Loucy (cell line): ENCODE results near the gene UBE2G1.

Experiments
- H2AFZ ChIP-seq: fragments of 200-600 bp; sonication (generic); 2 replicates; pipeline ENCODE4 v1.6.0; 2016; ENCODE audit warnings: antibody characterized with exemption, mild to moderate bottlenecking, low read length, moderate library complexity
- H3F3A ChIP-seq: fragments of 200-600 bp; 2 replicates; pipeline ENCODE4 v1.6.0; 2016; ENCODE audit warnings: antibody characterized with exemption, low read depth, mild to moderate bottlenecking
- H3K27me3 ChIP-seq: fragments of 200-600 bp; sonication (generic); 2 replicates; pipeline ENCODE4 v1.6.1; 2014; ENCODE audit warnings: low read length, mild to moderate bottlenecking; ENCODE audit not compliant: insufficient read depth, poor library complexity, severe bottlenecking
- H3K36me3 ChIP-seq: fragments of 200-600 bp; sonication (generic); 2 replicates; pipeline ENCODE4 v1.6.1; 2016; ENCODE audit warnings: low read length; ENCODE audit not compliant: insufficient read depth
- H3K4me1 ChIP-seq: fragments of 200-600 bp; sonication (generic); 2 replicates; pipeline ENCODE4 v1.5.1; 2014; ENCODE audit warnings: low read length, mild to moderate bottlenecking; ENCODE audit not compliant: insufficient read depth, poor library complexity, severe bottlenecking
- H3K4me2 ChIP-seq: fragments of 200-600 bp; sonication (generic); 2 replicates; pipeline ENCODE4 v1.6.0; 2014; ENCODE audit warnings: antibody characterized with exemption, low read length, low read depth, mild to moderate bottlenecking; ENCODE audit not compliant: poor library complexity, severe bottlenecking
- H3K4me3 ChIP-seq: fragments of 200-600 bp; sonication (generic); 2 replicates; pipeline ENCODE4 v1.5.1; 2014; ENCODE audit warnings: low read length, mild to moderate bottlenecking, mixed read lengths; ENCODE audit not compliant: poor library complexity, severe bottlenecking
- H3K79me2 ChIP-seq: fragments of 200-600 bp; sonication (generic); 2 replicates; pipeline ENCODE4 v1.6.1; 2014; ENCODE audit warnings: low read length; ENCODE audit not compliant: insufficient read depth
- H3K9ac ChIP-seq: fragments of 200-600 bp; sonication (generic); 2 replicates; pipeline ENCODE4 v1.6.0; 2014; ENCODE audit warnings: mild to moderate bottlenecking, low read depth, low read length, moderate library complexity; ENCODE audit not compliant: poor library complexity, severe bottlenecking
- H3K9me2 ChIP-seq: fragments of 200-600 bp; sonication (generic); replicated peaks from 2 replicates; pipeline ENCODE4 v1.6.1; 2016; ENCODE audit warnings: low read depth, low read length, mixed read lengths
- H3K9me3 ChIP-seq: fragments of 200-600 bp; sonication (generic); 2 replicates; pipeline ENCODE4 v1.6.1; 2014; ENCODE audit warnings: mild to moderate bottlenecking, antibody characterized with exemption, low read length, low read depth; ENCODE audit not compliant: insufficient read depth
- H4K20me1 ChIP-seq: fragments of 200-600 bp; sonication (generic); 2 replicates; pipeline ENCODE4 v1.6.0; 2014; ENCODE audit warnings: antibody characterized with exemption, low read length, mild to moderate bottlenecking; ENCODE audit not compliant: insufficient read depth, poor library complexity, severe bottlenecking
- EZH2phosphoT487 ChIP-seq: fragments of 200-600 bp; IDR thresholded peaks from 2 replicates; pipeline ENCODE4 v1.6.1; 2018; ENCODE audit warnings: antibody characterized with exemption, mild to moderate bottlenecking, moderate library complexity, borderline replicate concordance
- TF ChIP-seq, protein P1 (sequence below): fragments of 200-600 bp; sonication (generic); conservative IDR thresholded peaks from 2 replicates; pipeline ENCODE4 v1.5.1; 2014; ENCODE audit warnings: mild to moderate bottlenecking, antibody characterized with exemption, low read length

Gene UBE2G1

DNA sequence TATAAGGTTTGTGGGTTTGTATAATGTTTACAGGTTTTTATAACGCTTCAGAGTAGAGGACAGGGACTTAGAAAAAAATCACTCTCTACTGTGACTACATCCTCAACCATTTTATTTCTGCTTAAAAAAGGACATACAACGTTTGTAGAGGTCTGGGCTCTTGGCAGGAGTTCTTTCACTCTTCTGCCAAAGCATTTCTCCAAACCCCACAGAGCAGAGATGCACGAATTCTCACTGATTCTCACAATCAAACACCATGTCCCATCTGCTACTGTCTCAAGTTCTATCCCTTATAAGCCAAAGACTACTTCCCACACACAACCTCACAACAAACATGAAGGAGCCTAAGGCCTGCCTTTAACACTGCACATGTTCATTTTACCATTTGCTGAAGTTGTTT is 95.7 kb downstream of the UBE2G1 start:
- Histone ChIP-seq H3K4me1 (no peaks in the 10 kb centered on the region), H2AFZ (no peak overlapping the region), H4K20me1 (peaks cover under 1% of the 10 kb centered on the region), H3K27me3 (no peaks in the 10 kb centered on the region), H3K4me2 (no peak overlapping the region), H3K4me3 (no peak overlapping the region), H3K9ac (no peak overlapping the region), H3F3A (peaks cover 5% of the 10 kb centered on the region; the same call in 1 of the 2 replicates), H3K9me2 (no peaks in the 10 kb centered on the region), H3K36me3 (peaks cover 60% of the 10 kb centered on the region; the same call in 1 of the 2 replicates), H3K79me2 (peaks cover 3% of the 10 kb centered on the region; the same call in 1 of the 2 replicates), H3K9me3 (no peaks in the 10 kb centered on the region)
- no peak for TF ChIP-seq EZH2phosphoT487
- TF ChIP-seq, protein P1, sequence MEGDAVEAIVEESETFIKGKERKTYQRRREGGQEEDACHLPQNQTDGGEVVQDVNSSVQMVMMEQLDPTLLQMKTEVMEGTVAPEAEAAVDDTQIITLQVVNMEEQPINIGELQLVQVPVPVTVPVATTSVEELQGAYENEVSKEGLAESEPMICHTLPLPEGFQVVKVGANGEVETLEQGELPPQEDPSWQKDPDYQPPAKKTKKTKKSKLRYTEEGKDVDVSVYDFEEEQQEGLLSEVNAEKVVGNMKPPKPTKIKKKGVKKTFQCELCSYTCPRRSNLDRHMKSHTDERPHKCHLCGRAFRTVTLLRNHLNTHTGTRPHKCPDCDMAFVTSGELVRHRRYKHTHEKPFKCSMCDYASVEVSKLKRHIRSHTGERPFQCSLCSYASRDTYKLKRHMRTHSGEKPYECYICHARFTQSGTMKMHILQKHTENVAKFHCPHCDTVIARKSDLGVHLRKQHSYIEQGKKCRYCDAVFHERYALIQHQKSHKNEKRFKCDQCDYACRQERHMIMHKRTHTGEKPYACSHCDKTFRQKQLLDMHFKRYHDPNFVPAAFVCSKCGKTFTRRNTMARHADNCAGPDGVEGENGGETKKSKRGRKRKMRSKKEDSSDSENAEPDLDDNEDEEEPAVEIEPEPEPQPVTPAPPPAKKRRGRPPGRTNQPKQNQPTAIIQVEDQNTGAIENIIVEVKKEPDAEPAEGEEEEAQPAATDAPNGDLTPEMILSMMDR: no peak

GRCh38 chr17:4269915-4270314 is 96.6 kb downstream of the UBE2G1 start:
- H3K4me2 ChIP-seq: no peak overlapping the region
- H3F3A ChIP-seq: peaks cover 5% of the 10 kb centered on the region; the same call in 1 of the 2 replicates
- H3K4me1 ChIP-seq: no peaks in the 10 kb centered on the region
- H4K20me1 ChIP-seq: no peaks in the 10 kb centered on the region
- no peaks in the 10 kb centered on the region; the same call in 1 of the 2 replicates for H3K79me2 ChIP-seq
- peaks cover 57% of the 10 kb centered on the region; the same call in 1 of the 2 replicates for H3K36me3 ChIP-seq
- no peak overlapping the region for H3K9ac ChIP-seq
- no peaks in the 10 kb centered on the region for H3K27me3 ChIP-seq
- H3K9me3 ChIP-seq: no peaks in the 10 kb centered on the region
- H3K4me3 ChIP-seq: no peak overlapping the region
- H3K9me2 ChIP-seq: no peaks in the 10 kb centered on the region
- H2AFZ ChIP-seq: no peak overlapping the region
- TF ChIP-seq, protein P1: no peak
- TF ChIP-seq EZH2phosphoT487: no peak

GRCh38 chr17:4267402-4267801 is 99.1 kb downstream of the UBE2G1 start:
- no peak overlapping the region for H2AFZ ChIP-seq
- H3K4me2 ChIP-seq: no peak overlapping the region
- H3K9ac ChIP-seq: no peak overlapping the region
- H3K79me2 ChIP-seq: peaks cover 19% of the 10 kb centered on the region
- no peaks in the 10 kb centered on the region for H3K9me2 ChIP-seq
- peaks cover 11% of the 10 kb centered on the region for H4K20me1 ChIP-seq
- H3F3A ChIP-seq: peaks cover 5% of the 10 kb centered on the region; the same call in 1 of the 2 replicates
- H3K4me1 ChIP-seq: peaks cover 7% of the 10 kb centered on the region
- no peaks in the 10 kb centered on the region for H3K9me3 ChIP-seq
- no peaks in the 10 kb centered on the region for H3K27me3 ChIP-seq
- TF ChIP-seq EZH2phosphoT487: no peak
- TF ChIP-seq, protein P1: no peak
- H3K4me3 ChIP-seq: no peak overlapping the region
- H3K36me3 ChIP-seq: peaks cover 48% of the 10 kb centered on the region; the same call in 1 of the 2 replicates
